H1 (cell line): ENCODE results near the gene MPHOSPH9. TPM values are rescaled to one million over a fixed set of nuclear protein-coding genes. Genes with fewer than 3 reads are reported as not detected.

ENCODE experiments used
- ASH2L ChIP-seq: fragments of 200-600, 300-600 bp; sonication (generic); IDR thresholded peaks from one replicate; pipeline ENCODE4 v1.7.1; 2017; ENCODE audit warnings: low read length
- EGR1 ChIP-seq: IDR thresholded peaks from 2 replicates; pipeline ENCODE4 v1.6.1; 2011; ENCODE audit warnings: low read depth, low read length, borderline replicate concordance
- FOSL1 ChIP-seq: IDR thresholded peaks from 2 replicates; pipeline ENCODE4 v1.6.1; 2011; ENCODE audit warnings: mild to moderate bottlenecking, low read depth, low read length, moderate library complexity; ENCODE audit not compliant: insufficient read depth
- MAFK ChIP-seq: IDR thresholded peaks from 2 replicates; pipeline ENCODE4 v1.6.1; 2012; ENCODE audit warnings: low read depth, mild to moderate bottlenecking, improper control_type of control experiment, low read length
- NANOG ChIP-seq: IDR thresholded peaks from 2 replicates; pipeline ENCODE4 v1.6.1; 2011; ENCODE audit warnings: low read length, low read depth, mild to moderate bottlenecking, inconsistent platforms; ENCODE audit not compliant: insufficient read depth, poor library complexity, severe bottlenecking
- RNF2 ChIP-seq: fragments of 200-900, 300-1000 bp; sonication (generic); IDR thresholded peaks from 2 replicates; pipeline ENCODE4 v1.7.1; 2016; ENCODE audit warnings: borderline replicate concordance, low read depth, mild to moderate bottlenecking, antibody characterized with exemption, low read length; ENCODE audit not compliant: poor library complexity, severe bottlenecking; ENCODE audit errors: missing control alignments
- SIN3A ChIP-seq, 2 experiments: IDR thresholded peaks in 1 of 2; conservative IDR thresholded peaks in 1 of 2; 2 replicates each; pipeline ENCODE4 v1.6.1; 2011 to 2012; ENCODE audit warnings: low read length in 2 of 2, improper control_type of control experiment in 1 of 2, low read depth in 1 of 2, mild to moderate bottlenecking in 1 of 2
- SP2 ChIP-seq: IDR thresholded peaks from 2 replicates; pipeline ENCODE4 v1.6.1; 2012; ENCODE audit warnings: mild to moderate bottlenecking, low read length, inconsistent platforms
- SP4 ChIP-seq: IDR thresholded peaks from 2 replicates; pipeline ENCODE4 v1.6.1; 2012; ENCODE audit warnings: low read length, inconsistent platforms
- SRF ChIP-seq: IDR thresholded peaks from 2 replicates; pipeline ENCODE4 v1.6.1; 2011; ENCODE audit warnings: mild to moderate bottlenecking, low read depth, low read length, moderate library complexity
- polyA plus RNA-seq, 7 experiments: library from polyadenylated mRNA; depleted of rRNA in 3 of 7; stranded (reverse) in 5 of 7; unstranded in 2 of 7; fragments of >200 nt in 5 of 7; fragments of 200-250 nt in 2 of 7; gene quantifications; 1 replicate in 5 of 7; 2 replicates in 1 of 7; 4 replicates in 1 of 7; pipeline versions ENCODE4 v1.2.1 to v1.2.3, GENCODE V29; 2011 to 2013; ENCODE audit warnings: missing spikeins in 2 of 7, mixed read lengths in 2 of 7
- total RNA-seq: library from RNA; stranded (reverse); fragmentation: NEBNext Ultra II Directional; extraction: Animal tissue kit (Norgen Biotek cat#: 25700); gene quantifications from 2 replicates; pipeline ENCODE4 v1.2.1, GENCODE V29; 2021
- TF ChIP-seq, protein P1 (sequence below): fragments of 300-600 bp; sonication (generic); IDR thresholded peaks from 2 replicates; pipeline ENCODE4 v1.7.1; 2012; ENCODE audit warnings: low read length, moderate library complexity, mild to moderate bottlenecking, inconsistent platforms; ENCODE audit not compliant: insufficient replicate concordance

The MPHOSPH9 gene
- total and polyA plus RNA-seq, 2 of the 8 experiments (the other 6 are each of a cell fraction or from before 2014, with no cell fraction given), result 8.8 to 48.8 TPM

- TF ChIP-seq SP4, result no peak
- no peak for TF ChIP-seq SRF
- no peak for TF ChIP-seq ASH2L
- no peak for TF ChIP-seq SP2
- TF ChIP-seq, protein P1, sequence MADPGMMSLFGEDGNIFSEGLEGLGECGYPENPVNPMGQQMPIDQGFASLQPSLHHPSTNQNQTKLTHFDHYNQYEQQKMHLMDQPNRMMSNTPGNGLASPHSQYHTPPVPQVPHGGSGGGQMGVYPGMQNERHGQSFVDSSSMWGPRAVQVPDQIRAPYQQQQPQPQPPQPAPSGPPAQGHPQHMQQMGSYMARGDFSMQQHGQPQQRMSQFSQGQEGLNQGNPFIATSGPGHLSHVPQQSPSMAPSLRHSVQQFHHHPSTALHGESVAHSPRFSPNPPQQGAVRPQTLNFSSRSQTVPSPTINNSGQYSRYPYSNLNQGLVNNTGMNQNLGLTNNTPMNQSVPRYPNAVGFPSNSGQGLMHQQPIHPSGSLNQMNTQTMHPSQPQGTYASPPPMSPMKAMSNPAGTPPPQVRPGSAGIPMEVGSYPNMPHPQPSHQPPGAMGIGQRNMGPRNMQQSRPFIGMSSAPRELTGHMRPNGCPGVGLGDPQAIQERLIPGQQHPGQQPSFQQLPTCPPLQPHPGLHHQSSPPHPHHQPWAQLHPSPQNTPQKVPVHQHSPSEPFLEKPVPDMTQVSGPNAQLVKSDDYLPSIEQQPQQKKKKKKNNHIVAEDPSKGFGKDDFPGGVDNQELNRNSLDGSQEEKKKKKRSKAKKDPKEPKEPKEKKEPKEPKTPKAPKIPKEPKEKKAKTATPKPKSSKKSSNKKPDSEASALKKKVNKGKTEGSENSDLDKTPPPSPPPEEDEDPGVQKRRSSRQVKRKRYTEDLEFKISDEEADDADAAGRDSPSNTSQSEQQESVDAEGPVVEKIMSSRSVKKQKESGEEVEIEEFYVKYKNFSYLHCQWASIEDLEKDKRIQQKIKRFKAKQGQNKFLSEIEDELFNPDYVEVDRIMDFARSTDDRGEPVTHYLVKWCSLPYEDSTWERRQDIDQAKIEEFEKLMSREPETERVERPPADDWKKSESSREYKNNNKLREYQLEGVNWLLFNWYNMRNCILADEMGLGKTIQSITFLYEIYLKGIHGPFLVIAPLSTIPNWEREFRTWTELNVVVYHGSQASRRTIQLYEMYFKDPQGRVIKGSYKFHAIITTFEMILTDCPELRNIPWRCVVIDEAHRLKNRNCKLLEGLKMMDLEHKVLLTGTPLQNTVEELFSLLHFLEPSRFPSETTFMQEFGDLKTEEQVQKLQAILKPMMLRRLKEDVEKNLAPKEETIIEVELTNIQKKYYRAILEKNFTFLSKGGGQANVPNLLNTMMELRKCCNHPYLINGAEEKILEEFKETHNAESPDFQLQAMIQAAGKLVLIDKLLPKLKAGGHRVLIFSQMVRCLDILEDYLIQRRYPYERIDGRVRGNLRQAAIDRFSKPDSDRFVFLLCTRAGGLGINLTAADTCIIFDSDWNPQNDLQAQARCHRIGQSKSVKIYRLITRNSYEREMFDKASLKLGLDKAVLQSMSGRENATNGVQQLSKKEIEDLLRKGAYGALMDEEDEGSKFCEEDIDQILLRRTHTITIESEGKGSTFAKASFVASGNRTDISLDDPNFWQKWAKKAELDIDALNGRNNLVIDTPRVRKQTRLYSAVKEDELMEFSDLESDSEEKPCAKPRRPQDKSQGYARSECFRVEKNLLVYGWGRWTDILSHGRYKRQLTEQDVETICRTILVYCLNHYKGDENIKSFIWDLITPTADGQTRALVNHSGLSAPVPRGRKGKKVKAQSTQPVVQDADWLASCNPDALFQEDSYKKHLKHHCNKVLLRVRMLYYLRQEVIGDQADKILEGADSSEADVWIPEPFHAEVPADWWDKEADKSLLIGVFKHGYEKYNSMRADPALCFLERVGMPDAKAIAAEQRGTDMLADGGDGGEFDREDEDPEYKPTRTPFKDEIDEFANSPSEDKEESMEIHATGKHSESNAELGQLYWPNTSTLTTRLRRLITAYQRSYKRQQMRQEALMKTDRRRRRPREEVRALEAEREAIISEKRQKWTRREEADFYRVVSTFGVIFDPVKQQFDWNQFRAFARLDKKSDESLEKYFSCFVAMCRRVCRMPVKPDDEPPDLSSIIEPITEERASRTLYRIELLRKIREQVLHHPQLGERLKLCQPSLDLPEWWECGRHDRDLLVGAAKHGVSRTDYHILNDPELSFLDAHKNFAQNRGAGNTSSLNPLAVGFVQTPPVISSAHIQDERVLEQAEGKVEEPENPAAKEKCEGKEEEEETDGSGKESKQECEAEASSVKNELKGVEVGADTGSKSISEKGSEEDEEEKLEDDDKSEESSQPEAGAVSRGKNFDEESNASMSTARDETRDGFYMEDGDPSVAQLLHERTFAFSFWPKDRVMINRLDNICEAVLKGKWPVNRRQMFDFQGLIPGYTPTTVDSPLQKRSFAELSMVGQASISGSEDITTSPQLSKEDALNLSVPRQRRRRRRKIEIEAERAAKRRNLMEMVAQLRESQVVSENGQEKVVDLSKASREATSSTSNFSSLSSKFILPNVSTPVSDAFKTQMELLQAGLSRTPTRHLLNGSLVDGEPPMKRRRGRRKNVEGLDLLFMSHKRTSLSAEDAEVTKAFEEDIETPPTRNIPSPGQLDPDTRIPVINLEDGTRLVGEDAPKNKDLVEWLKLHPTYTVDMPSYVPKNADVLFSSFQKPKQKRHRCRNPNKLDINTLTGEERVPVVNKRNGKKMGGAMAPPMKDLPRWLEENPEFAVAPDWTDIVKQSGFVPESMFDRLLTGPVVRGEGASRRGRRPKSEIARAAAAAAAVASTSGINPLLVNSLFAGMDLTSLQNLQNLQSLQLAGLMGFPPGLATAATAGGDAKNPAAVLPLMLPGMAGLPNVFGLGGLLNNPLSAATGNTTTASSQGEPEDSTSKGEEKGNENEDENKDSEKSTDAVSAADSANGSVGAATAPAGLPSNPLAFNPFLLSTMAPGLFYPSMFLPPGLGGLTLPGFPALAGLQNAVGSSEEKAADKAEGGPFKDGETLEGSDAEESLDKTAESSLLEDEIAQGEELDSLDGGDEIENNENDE, result no peak
- TF ChIP-seq MAFK, result no peak
- TF ChIP-seq EGR1, result no peak
- no peak for TF ChIP-seq RNF2
- no peak for TF ChIP-seq FOSL1
- no peak for TF ChIP-seq NANOG
- no peak for TF ChIP-seq SIN3A (conservative IDR thresholded peaks at IDR 0.05 in 1 of 2, IDR thresholded peaks at IDR 0.05 in 1 of 2; ENCODE audit: low read depth in 1 of 2, low read length in 2 of 2)
Measured at GRCh38 chr12:123231931-123232330, 1.0 kb downstream of the MPHOSPH9 start (continued).
